ENCODE results near the gene CES2. TPM values are rescaled to one million over a fixed set of nuclear protein-coding genes. Genes with fewer than 3 reads are reported as not detected.
"Not testable (repeated sequence)": the region's sequence is repeated elsewhere in the genome, so short reads cannot be mapped to it uniquely, and the experiment has no call there.

CES2 gene
- total and polyA plus RNA-seq, 10 donors = 8.0 to 48.1 (median 32.1) TPM

GRCh38 chr16:66895999-66896398 lies 39.3 kb upstream of the CES2 start:
- Histone ChIP-seq H3K4me3 (no peak overlapping the region), H3K4me1 (peaks cover 0 to 16% (median 7%) of the 10 kb centered on the region in 6 donors), H3K9me3 (no peaks in the 10 kb centered on the region), H3K27me3 (replicated peaks in 1 of 7) (no peaks in the 10 kb centered on the region), H3K36me3 (no peaks in the 10 kb centered on the region), H3K27ac (no peak overlapping the region)
- TF ChIP-seq POLR2AphosphoS5 (IDR thresholded peaks at IDR 0.05) (no peak), POLR2A (IDR thresholded peaks at IDR 0.05) (no peak), CTCF (IDR thresholded peaks at IDR 0.05 in 8 of 11, conservative IDR thresholded peaks at IDR 0.05 in 3 of 11) (no peak)
- intact Hi-C loops (cut with DNase I; ENCODE audit: low total_unique reads) = no loop called here
- DNase-seq = no peak
- WGBS, 5 donors = 73 to 96% (median 94%) methylated on average over 3 of the region's 3 CpGs

- peaks cover 0 to 16% (median 7%) of the 10 kb centered on the region in 6 donors for H3K4me1 ChIP-seq
- intact Hi-C loops (cut with DNase I; ENCODE audit: low total_unique reads); H3K27me3 ChIP-seq (replicated peaks in 1 of 7); H3K27ac ChIP-seq; H3K36me3 ChIP-seq; DNase-seq; H3K9me3 ChIP-seq; H3K4me3 ChIP-seq: not testable (repeated sequence)
- WGBS, 5 donors = 85 to 93% (median 88%) methylated on average over 5 of the region's 5 CpGs
Observed at GRCh38 chr16:66896682-66897081, 38.6 kb upstream of the CES2 start.

GRCh38 chr16:66898207-66898606 lies 37.1 kb upstream of the CES2 start:
- H3K9me3 ChIP-seq = no peaks in the 10 kb centered on the region
- H3K36me3 ChIP-seq = no peaks in the 10 kb centered on the region
- no peak for DNase-seq
- H3K27me3 ChIP-seq (replicated peaks in 1 of 7) = no peaks in the 10 kb centered on the region
- intact Hi-C loops (cut with DNase I; ENCODE audit: low total_unique reads) = no loop called here
- no peak for TF ChIP-seq CTCF (IDR thresholded peaks at IDR 0.05 in 8 of 11, conservative IDR thresholded peaks at IDR 0.05 in 3 of 11)
- no peak for TF ChIP-seq POLR2A (IDR thresholded peaks at IDR 0.05)
- TF ChIP-seq POLR2AphosphoS5 (IDR thresholded peaks at IDR 0.05) = no peak
- no peak overlapping the region for H3K4me3 ChIP-seq
- WGBS, 5 donors = 77 to 92% (median 88%) methylated on average over 3 of the region's 3 CpGs
- H3K27ac ChIP-seq = no peak overlapping the region
- peaks cover 0 to 16% (median 7%) of the 10 kb centered on the region in 6 donors for H3K4me1 ChIP-seq

GRCh38 chr16:66898933-66899309 lies 36.4 kb upstream of the CES2 start:
- no peaks in the 10 kb centered on the region for H3K9me3 ChIP-seq
- H3K27me3 ChIP-seq (replicated peaks in 1 of 7) = no peaks in the 10 kb centered on the region
- no peak overlapping the region for H3K27ac ChIP-seq
- peaks cover 0 to 16% (median 7%) of the 10 kb centered on the region in 6 donors for H3K4me1 ChIP-seq
- H3K36me3 ChIP-seq = no peaks in the 10 kb centered on the region
- WGBS, 5 donors = 77 to 95% (median 81%) methylated on average over 2 of the region's 2 CpGs
- intact Hi-C loops (cut with DNase I; ENCODE audit: low total_unique reads) = no loop called here
- TF ChIP-seq POLR2A (IDR thresholded peaks at IDR 0.05) = no peak
- DNase-seq = no peak
- H3K4me3 ChIP-seq = no peak overlapping the region

- 80 to 94% (median 88%) methylated on average over 4 to 6 of the region's 6 CpGs for WGBS, 5 donors
- no peak for TF ChIP-seq CTCF (IDR thresholded peaks at IDR 0.05 in 8 of 11, conservative IDR thresholded peaks at IDR 0.05 in 3 of 11)
- no peak for TF ChIP-seq POLR2AphosphoS5 (IDR thresholded peaks at IDR 0.05)
- no peak for TF ChIP-seq POLR2A (IDR thresholded peaks at IDR 0.05)
- Histone ChIP-seq H3K36me3 (no peaks in the 10 kb centered on the region), H3K4me1 (peaks cover 0 to 16% (median 7%) of the 10 kb centered on the region in 6 donors), H3K9me3 (no peaks in the 10 kb centered on the region), H3K27ac (peak overlapping the region in 4 of 8 donors; percentile 22 to 46 (median 37)), H3K27me3 (replicated peaks in 1 of 7) (no peaks in the 10 kb centered on the region), H3K4me3 (no peak overlapping the region)
- DNase-seq = no peak
- intact Hi-C loops (cut with DNase I; ENCODE audit: low total_unique reads) = no loop called here
Observed at GRCh38 chr16:66899310-66899944, 35.9 kb upstream of the CES2 start.
